22Rv1 (cell line): Measurements from ENCODE around the gene CCDC68.
"Not testable (repeated sequence)": the region's sequence is repeated elsewhere in the genome, so short reads cannot be mapped to it uniquely, and the experiment has no call there.

Source experiments
- H3K27ac ChIP-seq: fragments of 450-650 bp; 2 replicates; pipeline ENCODE4 v1.5.1; 2017
- ZFX ChIP-seq: fragments of 450-650 bp; IDR thresholded peaks from 2 replicates; pipeline ENCODE4 v1.6.1; 2017; ENCODE audit warnings: antibody characterized with exemption, borderline replicate concordance
- TF ChIP-seq, protein P1 (sequence below): fragments of 450-650 bp; IDR thresholded peaks from 2 replicates; pipeline ENCODE4 v1.5.1; 2017; ENCODE audit warnings: mild to moderate bottlenecking

The CCDC68 gene

DNA sequence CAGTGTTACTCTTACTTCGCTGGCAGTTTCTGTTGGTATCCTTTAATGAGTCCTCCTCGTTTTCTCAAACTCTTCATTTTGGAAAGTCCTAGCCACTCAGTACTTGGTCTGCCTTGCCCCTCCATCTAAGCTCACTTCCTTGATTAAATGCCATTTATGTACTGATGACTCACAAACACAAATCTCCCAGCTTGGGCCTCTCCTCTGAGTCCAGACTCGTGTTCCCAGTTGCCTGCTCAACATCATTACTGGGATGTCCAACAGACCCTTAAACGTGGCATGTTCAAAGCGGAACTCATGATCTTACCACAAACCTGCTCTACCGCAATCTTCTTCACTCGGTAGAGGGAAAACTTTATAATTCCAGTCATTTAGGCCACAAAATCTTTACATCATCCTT is 13.8 kb upstream of the CCDC68 start:
- TF ChIP-seq, protein P1, sequence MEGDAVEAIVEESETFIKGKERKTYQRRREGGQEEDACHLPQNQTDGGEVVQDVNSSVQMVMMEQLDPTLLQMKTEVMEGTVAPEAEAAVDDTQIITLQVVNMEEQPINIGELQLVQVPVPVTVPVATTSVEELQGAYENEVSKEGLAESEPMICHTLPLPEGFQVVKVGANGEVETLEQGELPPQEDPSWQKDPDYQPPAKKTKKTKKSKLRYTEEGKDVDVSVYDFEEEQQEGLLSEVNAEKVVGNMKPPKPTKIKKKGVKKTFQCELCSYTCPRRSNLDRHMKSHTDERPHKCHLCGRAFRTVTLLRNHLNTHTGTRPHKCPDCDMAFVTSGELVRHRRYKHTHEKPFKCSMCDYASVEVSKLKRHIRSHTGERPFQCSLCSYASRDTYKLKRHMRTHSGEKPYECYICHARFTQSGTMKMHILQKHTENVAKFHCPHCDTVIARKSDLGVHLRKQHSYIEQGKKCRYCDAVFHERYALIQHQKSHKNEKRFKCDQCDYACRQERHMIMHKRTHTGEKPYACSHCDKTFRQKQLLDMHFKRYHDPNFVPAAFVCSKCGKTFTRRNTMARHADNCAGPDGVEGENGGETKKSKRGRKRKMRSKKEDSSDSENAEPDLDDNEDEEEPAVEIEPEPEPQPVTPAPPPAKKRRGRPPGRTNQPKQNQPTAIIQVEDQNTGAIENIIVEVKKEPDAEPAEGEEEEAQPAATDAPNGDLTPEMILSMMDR: no peak
- no peak for TF ChIP-seq ZFX
- no peak overlapping the region for H3K27ac ChIP-seq

DNA sequence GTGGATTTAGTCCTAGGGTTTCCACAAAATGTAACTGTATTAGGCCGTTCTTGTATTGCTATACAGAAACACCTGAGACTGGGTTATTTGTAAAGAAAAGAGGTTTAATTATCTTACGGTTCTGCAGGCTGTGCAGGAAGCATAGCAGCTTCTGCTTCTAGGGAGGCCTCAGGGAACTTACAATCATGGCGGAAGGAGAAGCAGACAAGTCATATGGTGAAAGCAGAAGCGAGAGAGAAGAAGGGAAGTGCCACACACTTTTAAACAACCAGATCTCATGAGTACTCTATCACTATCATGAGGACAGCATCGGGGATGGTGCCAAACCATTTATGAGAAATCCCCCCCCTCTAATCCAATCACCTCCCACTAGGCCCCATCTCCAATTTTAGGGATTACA is 9.5 kb upstream of the CCDC68 start:
- no peak for TF ChIP-seq ZFX
- TF ChIP-seq, protein P1: no peak
- H3K27ac ChIP-seq: no peak overlapping the region

DNA sequence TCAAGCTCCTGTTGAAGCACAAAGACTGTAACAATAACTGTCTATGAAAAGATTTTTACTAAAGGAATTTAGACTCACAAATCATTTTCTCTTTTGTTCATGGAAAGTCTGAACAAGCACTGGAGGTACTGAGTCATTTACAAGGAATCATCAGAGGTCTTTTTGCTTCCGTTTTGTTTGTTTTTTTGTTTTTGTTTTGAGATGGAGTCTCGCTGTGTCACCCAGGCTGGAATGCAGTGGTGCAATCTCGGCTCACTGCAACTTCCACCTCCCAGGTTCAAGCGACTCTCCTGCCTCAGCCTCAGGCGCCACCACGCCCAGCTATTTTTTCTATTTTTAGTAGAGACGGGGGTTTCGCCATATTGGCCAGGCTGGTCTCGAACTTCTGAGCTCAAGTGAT is 9.0 kb upstream of the CCDC68 start:
- H3K27ac ChIP-seq: not testable (repeated sequence)

DNA sequence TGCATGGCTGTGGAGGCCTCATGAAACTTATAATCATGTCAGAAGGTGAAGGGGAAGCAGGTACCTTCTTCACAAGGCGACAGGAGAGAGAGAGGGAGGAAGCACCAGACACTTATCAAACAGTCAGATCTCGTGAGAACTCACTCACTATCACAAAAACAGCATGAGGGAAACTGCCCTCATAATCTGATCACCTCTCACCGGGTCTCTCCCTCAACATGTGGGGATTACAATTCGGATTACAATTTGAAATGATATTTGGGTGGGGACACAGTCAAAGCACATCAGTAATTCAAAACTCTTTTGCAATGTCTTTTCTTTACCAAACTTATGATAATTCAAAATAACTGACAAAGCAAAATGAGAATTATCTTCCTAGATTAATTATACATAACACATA is 8.5 kb upstream of the CCDC68 start:
- no peak for TF ChIP-seq ZFX
- TF ChIP-seq, protein P1: no peak

DNA sequence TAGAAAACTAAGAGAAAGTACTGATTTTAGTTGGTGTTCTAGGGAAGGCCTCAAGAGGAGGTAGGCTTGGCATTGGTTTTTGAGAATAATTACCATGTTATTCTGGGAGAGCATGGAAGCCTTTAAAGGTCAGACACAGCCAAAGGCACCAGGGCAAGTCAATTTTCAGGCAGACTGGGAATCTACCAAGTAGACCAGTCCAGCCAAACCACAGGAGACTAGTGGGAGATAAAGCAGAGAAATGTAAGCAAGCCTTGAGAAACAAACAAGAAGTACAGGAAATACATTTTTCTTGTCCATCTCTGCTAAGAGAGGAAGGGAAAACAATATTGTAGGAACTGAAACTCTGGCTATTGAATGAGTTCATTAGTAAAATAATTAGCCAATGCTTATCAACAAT is 5.5 kb upstream of the CCDC68 start:
- TF ChIP-seq ZFX: no peak
- TF ChIP-seq, protein P1: no peak

More for the DNA sequence above, 8.5 kb upstream of the CCDC68 start:
- no peak overlapping the region for H3K27ac ChIP-seq

DNA sequence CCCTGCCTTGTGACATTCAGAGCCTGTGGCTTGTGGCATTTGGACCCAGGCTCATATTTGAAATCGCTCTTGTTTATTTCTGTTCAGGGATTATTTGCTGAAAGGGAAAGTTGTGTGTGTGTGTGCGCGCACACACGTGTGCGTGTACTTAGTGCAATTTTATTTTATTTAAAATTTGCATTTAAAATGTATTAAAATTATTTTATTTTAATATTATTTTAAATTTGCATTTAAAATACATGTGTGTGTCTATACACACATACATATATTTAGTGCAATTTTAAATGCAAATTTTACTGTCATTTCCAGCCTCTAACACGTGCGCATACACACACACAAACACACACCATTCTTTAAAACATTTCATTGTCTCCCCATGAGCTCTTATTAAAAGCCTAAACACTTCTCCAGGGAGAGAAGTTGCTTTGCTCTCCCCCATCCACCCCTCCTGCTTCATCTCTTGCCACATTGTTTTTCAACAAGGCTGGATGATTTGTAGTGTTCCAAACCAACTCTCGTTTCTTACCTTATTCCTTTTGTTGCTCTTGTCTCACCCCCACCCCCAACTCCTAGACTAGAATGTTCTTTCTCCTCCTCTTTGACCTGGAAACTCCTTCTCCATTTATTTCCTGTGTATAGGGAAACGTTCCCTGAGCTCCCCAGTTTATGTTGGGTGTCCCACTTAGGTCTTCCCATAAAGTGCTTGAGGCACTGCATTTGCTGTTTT is 3.8 kb upstream of the CCDC68 start:
- TF ChIP-seq ZFX: no peak
- TF ChIP-seq, protein P1: no peak
- no peak overlapping the region for H3K27ac ChIP-seq

More for the DNA sequence above, 5.5 kb upstream of the CCDC68 start:
- no peak overlapping the region for H3K27ac ChIP-seq

DNA sequence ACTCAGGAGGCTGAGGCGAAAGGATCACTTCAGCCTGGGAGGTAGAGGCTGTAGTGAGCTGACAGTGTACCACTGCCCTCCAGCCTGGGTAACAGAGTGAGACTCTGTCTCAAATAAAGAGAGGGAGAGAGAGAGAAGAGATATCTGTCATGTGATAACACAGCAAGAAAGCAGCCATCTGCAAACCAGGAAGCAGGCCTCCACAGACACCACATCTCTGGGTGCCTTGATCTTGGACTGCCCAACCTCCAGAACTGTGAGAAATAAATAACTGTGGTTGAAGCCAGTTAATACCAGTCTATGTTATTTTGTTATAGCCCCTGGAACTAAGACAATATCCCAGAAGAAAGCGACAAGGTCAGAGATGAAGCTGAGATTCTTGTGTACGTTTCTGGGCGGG is 2.6 kb upstream of the CCDC68 start:
- no peak for TF ChIP-seq ZFX

DNA sequence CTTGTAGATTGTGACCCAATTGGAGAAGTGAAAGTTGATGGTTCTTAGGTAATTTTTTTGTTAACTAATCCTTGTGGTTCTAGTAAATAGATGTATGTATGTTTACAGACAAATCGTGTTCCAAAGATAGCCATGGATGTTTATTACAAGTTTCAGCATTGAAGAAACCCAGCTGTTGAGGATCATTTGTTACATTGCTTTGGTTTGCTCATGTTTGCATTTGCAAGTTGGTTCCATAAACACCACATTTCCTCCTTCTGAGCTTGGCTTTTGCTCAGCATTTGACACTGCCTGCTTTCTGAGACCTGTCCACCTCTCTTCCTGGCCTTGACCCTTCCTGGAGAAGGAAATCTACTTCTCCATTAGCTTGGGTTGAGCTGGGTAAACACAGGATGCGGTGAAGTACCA is 1.8 kb upstream of the CCDC68 start:
- H3K27ac ChIP-seq: no peak overlapping the region
- TF ChIP-seq, protein P1: no peak

More for the DNA sequence above, 2.6 kb upstream of the CCDC68 start:
- H3K27ac ChIP-seq: no peak overlapping the region
